Panc1 (cell line): ENCODE measurements around the gene PPA1. TPM values are rescaled to one million over a fixed set of nuclear protein-coding genes. Genes with fewer than 3 reads are reported as not detected.

Experiments used
- ATAC-seq: fragments of 200-7000 bp; cut with Tn5 transposase; 2 replicates; pipeline ENCODE4 v1.9.1; 2020; ENCODE audit warnings: mild to moderate bottlenecking, moderate library complexity
- BruUV-seq: library from RNA; stranded (reverse); fragments of 400-500 nt; replicated peaks from 2 replicates; lab custom pipeline; 2021; lab: Mats Ljungman, UMichigan
- CTCF ChIA-PET: fragments of 300-600 bp; sonication (Branson Sonifier 250); formaldehyde crosslinking; loops from one replicate; lab custom pipeline; 2022; ENCODE audit warnings: antibody characterized with exemption; lab: Charles Lee
- POLR2A ChIA-PET: fragments of 300-600 bp; sonication (Branson Sonifier 250); formaldehyde crosslinking; loops from one replicate; lab custom pipeline; 2022; ENCODE audit warnings: antibody characterized with exemption; lab: Charles Lee
- DNase-seq: peaks from one replicate; pipeline ENCODE4 v3.0.0-alpha.2; 2010; ENCODE audit warnings: low read depth, low spot score
- H3K27ac ChIP-seq: 2 replicates; pipeline ENCODE4 v1.5.1; 2011; ENCODE audit warnings: mild to moderate bottlenecking, low read length, inconsistent platforms
- H3K27me3 ChIP-seq: fragments of 200-500 bp; sonication (Bioruptor generic); 2 replicates; pipeline ENCODE4 v1.6.0; 2014; ENCODE audit warnings: low read length, inconsistent platforms; ENCODE audit not compliant: control insufficient read depth, insufficient read depth
- H3K36me3 ChIP-seq: fragments of 200-500 bp; sonication (Bioruptor generic); 2 replicates; pipeline ENCODE4 v1.5.1; 2014; ENCODE audit warnings: inconsistent platforms, mild to moderate bottlenecking, low read length, moderate library complexity; ENCODE audit not compliant: control insufficient read depth, insufficient read depth
- H3K4me1 ChIP-seq: 2 replicates; pipeline ENCODE4 v1.5.1; 2011; ENCODE audit warnings: inconsistent platforms, mild to moderate bottlenecking, low read length, moderate library complexity; ENCODE audit not compliant: control insufficient read depth, insufficient read depth
- H3K4me3 ChIP-seq, 2 experiments: 2 replicates each; pipeline ENCODE4 v1.5.1; 2011 to 2012; ENCODE audit warnings: low read depth in 2 of 2, low read length in 2 of 2, mild to moderate bottlenecking in 2 of 2, inconsistent platforms in 1 of 2, moderate library complexity in 1 of 2
- H3K9me3 ChIP-seq: fragments of 200-500 bp; sonication (Bioruptor generic); 2 replicates; pipeline ENCODE4 v1.5.1; 2014; ENCODE audit warnings: low read depth, mild to moderate bottlenecking, inconsistent platforms, low read length, moderate library complexity; ENCODE audit not compliant: control insufficient read depth, insufficient read depth
- CTCF ChIP-seq: fragments of 450-650 bp; IDR thresholded peaks from 2 replicates; pipeline ENCODE4 v1.5.1; 2017; ENCODE audit warnings: mild to moderate bottlenecking
- POLR2AphosphoS5 ChIP-seq: IDR thresholded peaks from 2 replicates; pipeline ENCODE4 v1.6.1; 2012; ENCODE audit warnings: mild to moderate bottlenecking, low read depth, low read length, moderate library complexity
- REST ChIP-seq, 2 experiments: IDR thresholded peaks; 2 replicates each; pipeline ENCODE4 v1.6.1; 2011 to 2012; ENCODE audit warnings: low read depth in 2 of 2, control low read depth in 1 of 2, low read length in 1 of 2, mild to moderate bottlenecking in 1 of 2, moderate library complexity in 1 of 2; ENCODE audit not compliant: insufficient read depth in 1 of 2
- SIN3A ChIP-seq: IDR thresholded peaks from 2 replicates; pipeline ENCODE4 v1.6.1; 2012; ENCODE audit warnings: low read depth, mild to moderate bottlenecking, low read length, moderate library complexity, borderline replicate concordance; ENCODE audit not compliant: insufficient read depth
- TCF7L2 ChIP-seq: IDR thresholded peaks from 2 replicates; pipeline ENCODE4 v1.6.1; 2011; ENCODE audit warnings: mild to moderate bottlenecking, low read depth, low read length, inconsistent platforms
- in situ Hi-C: cut with HindIII; loops from 2 replicates; pipeline ENCODE4 v1.10.0; 2016; ENCODE audit warnings: low sequenced_read_pairs, low pct_unique_long_range_greater_than_20kb
- intact Hi-C: fragments of 100-400 bp; cut with micrococcal nuclease; formaldehyde crosslinking; loops from one replicate; pipeline ENCODE4 v1.10.0; 2022; ENCODE audit not compliant: unreplicated experiment
- total RNA-seq: library from RNA; stranded (reverse); gene quantifications from one replicate; pipeline ENCODE4 v1.2.1, GENCODE V29; 2021; ENCODE audit not compliant: unreplicated experiment

The PPA1 gene
- total RNA-seq, 1 experiment from 2014 or later, result 174 TPM

GRCh38 chr10:70212879-70213278, 20.4 kb downstream of the PPA1 start:
- H3K4me1 ChIP-seq, result no peaks in the 10 kb centered on the region
- H3K4me3 ChIP-seq, result no peak overlapping the region
- intact Hi-C loops (no loop called here), in situ Hi-C loops (no loop called here)
- H3K9me3 ChIP-seq, result no peaks in the 10 kb centered on the region
- no TSS peak for BruUV-seq
- no peaks in the 10 kb centered on the region for H3K27me3 ChIP-seq
- no peak overlapping the region for H3K27ac ChIP-seq
- DNase-seq (no peak), ATAC-seq (no peak)
- POLR2A ChIA-PET, result no interaction called here
- peaks cover 43% of the 10 kb centered on the region for H3K36me3 ChIP-seq
- CTCF ChIA-PET, result no interaction called here
- TF ChIP-seq REST (IDR thresholded peaks at IDR 0.05; ENCODE audit: insufficient read depth in 1 of 2, low read depth in 2 of 2, low read length in 1 of 2) (no peak), SIN3A (no peak), CTCF (no peak), TCF7L2 (no peak), POLR2AphosphoS5 (no peak)

GRCh38 chr10:70212277-70212676, 21.0 kb downstream of the PPA1 start:
- Histone ChIP-seq H3K9me3 (no peaks in the 10 kb centered on the region), H3K36me3 (peaks cover 37% of the 10 kb centered on the region), H3K4me3 (no peak overlapping the region), H3K27ac (no peak overlapping the region), H3K27me3 (no peaks in the 10 kb centered on the region), H3K4me1 (no peaks in the 10 kb centered on the region)
- POLR2A ChIA-PET, result no interaction called here
- in situ Hi-C loops (no loop called here), intact Hi-C loops (no loop called here)
- ATAC-seq, result no peak
- TF ChIP-seq TCF7L2, result no peak
- no peak for TF ChIP-seq CTCF
- no peak for TF ChIP-seq REST (IDR thresholded peaks at IDR 0.05; ENCODE audit: insufficient read depth in 1 of 2, low read depth in 2 of 2, low read length in 1 of 2)
- no peak for TF ChIP-seq SIN3A
- TF ChIP-seq POLR2AphosphoS5, result no peak
- DNase-seq, result no peak
- CTCF ChIA-PET, result no interaction called here
- BruUV-seq, result no TSS peak
